Measurements from ENCODE around the gene ELOVL2. TPM values are rescaled to one million over a fixed set of nuclear protein-coding genes. Genes with fewer than 3 reads are reported as not detected.
"Not testable (repeated sequence)": the region's sequence is repeated elsewhere in the genome, so short reads cannot be mapped to it uniquely, and the experiment has no call there.

ELOVL2 gene, protein sequence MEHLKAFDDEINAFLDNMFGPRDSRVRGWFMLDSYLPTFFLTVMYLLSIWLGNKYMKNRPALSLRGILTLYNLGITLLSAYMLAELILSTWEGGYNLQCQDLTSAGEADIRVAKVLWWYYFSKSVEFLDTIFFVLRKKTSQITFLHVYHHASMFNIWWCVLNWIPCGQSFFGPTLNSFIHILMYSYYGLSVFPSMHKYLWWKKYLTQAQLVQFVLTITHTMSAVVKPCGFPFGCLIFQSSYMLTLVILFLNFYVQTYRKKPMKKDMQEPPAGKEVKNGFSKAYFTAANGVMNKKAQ
- not detected in 2 replicates for total RNA-seq

- intact Hi-C loops (cut with micrococcal nuclease) = no loop called here
Observed at GRCh38 chr6:11043961-11044711, at the start of gene ELOVL2. Gene ELOVL2 (minus strand): TSS chr6:11044305. CDS start chr6:11044230, 75 bp downstream.

DNA sequence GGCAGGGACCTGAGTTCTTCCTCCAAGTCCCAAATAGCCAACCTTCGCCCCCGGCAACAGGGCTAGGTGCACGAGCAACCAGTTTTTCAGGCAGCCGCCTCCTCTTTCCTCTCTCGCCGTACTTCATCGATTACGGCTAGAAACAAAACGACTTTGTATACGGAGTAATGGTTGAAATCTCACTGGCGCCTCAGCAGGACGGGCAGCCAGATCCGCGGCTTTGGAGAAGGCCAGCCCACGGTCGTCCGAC lies 49.2 kb upstream of the ELOVL2 start:
- intact Hi-C loops (cut with micrococcal nuclease) = loop anchor here (1.0 to 10.0 kb wide), 16 partner anchors 51 to 959 kb away; partner anchors contain the start of genes C6orf52, MAK, NEDD9 and PAK1IP1

DNA sequence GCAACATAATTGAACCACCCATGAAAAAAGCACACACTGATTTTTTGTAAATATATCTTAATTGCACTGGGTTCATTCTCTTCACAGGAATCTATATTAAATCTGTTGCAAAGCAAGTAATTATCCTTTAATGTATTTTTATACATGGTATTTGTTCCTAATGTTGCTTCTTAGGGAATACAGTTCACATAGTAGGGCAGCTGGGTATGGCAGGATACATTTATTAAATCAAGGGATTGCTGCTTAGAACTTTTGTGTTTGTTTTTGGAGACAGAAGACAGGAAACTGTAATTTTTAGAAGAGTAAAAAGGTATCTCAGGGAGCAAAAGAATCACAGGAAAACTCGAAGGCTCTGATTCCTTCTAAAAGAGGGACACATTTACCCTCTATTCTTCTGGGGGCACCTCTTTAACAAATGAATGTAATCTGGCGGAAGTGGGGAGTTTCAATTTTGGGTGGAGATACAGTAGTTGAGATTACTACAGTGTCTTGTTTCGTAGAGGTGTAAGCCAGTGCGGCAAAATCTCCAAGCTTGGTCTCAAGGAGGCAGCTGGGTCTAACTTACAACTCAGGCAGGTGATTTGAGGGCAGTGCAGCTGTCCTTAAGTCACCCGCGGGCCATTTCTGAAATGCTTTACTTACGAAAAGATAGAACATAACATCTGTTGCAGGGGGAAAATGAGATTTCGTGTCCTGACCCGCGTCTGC lies 48.7 kb upstream of the ELOVL2 start:
- intact Hi-C loops (cut with micrococcal nuclease) = loop anchor here (1.0 to 10.0 kb wide), 16 partner anchors 51 to 959 kb away; partner anchors contain the start of genes C6orf52, MAK, NEDD9 and PAK1IP1

GRCh38 chr6:11091141-11091540 lies 47.0 kb upstream of the ELOVL2 start:
- intact Hi-C loops (cut with micrococcal nuclease) = loop anchor here (5.0 to 10.0 kb wide), 3 partner anchors 276 to 961 kb away; no protein-coding TSS in a partner anchor

- intact Hi-C loops (cut with micrococcal nuclease) = loop anchor here (5.0 to 10.0 kb wide), 3 partner anchors 278 to 963 kb away; no protein-coding TSS in a partner anchor
Observed at GRCh38 chr6:11089695-11090094, 45.6 kb upstream of the ELOVL2 start.

- intact Hi-C loops (cut with micrococcal nuclease) = not testable (repeated sequence)
Observed at GRCh38 chr6:11087141-11087812, 43.2 kb upstream of the ELOVL2 start.

GRCh38 chr6:11085758-11086435 lies 41.8 kb upstream of the ELOVL2 start:
- intact Hi-C loops (cut with micrococcal nuclease) = no loop called here

DNA sequence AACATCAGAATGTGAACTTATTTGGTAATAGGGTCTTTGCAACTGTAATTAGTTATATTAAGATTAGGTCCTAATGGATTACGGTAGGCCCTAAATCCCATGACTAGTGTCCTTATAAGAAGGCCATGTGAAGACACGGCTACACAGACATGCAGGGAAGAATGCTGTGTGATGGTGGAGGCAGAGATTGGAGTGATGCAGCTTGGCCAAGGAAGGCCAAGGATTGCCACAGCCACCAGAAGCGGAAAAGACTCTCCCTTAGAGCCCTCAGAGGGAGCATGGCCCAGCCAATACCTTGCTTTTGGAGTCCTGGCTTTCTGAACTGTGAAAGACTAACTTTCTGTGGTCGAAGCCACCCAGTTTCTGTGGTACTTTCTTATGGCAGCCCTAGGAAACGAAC lies 39.9 kb upstream of the ELOVL2 start:
- intact Hi-C loops (cut with micrococcal nuclease) = no loop called here

DNA sequence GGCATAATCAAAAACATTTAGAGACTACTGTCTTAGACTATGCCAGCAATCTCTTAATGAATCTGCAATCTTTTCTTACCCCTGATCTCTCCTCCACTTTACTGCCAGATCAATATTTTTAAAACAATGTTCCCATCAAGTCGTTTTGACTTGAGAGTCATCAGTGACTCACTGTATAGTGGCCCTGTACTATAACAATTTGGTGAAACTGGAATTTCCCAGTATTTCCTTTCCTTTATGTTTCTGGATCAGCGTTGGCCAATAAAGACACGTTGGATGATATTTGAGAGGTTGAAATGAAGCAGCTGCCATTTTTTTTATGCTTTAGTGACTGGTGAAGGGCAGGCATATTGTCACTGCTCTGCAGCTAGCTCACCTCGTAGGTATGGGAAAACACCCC lies 39.4 kb upstream of the ELOVL2 start:
- intact Hi-C loops (cut with micrococcal nuclease) = no loop called here

DNA sequence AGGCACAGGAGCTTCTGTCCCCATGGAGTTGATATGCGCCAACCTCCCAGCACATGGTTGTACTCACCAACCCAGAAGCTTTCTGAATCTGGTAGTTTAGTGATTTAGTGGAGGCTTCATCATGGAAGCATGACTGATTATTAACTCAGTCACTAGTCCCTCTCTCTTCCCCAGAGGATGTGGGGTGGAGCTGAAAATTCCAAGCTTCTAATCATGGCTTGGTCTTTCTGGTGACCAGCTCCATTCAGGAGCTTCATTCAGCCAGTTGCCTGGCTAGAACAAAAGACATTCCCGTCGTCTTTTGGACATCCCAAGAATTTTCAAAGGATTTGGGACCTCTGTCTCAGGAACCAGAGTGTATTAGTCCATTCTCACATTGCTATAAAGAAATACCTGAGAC lies 36.2 kb upstream of the ELOVL2 start:
- intact Hi-C loops (cut with micrococcal nuclease) = no loop called here

GRCh38 chr6:11078266-11078665 lies 34.2 kb upstream of the ELOVL2 start:
- intact Hi-C loops (cut with micrococcal nuclease) = no loop called here

- intact Hi-C loops (cut with micrococcal nuclease) = no loop called here
Observed at GRCh38 chr6:11076540-11076939, 32.4 kb upstream of the ELOVL2 start.

- intact Hi-C loops (cut with micrococcal nuclease) = no loop called here
Observed at GRCh38 chr6:11072101-11072500, 28.0 kb upstream of the ELOVL2 start.

DNA sequence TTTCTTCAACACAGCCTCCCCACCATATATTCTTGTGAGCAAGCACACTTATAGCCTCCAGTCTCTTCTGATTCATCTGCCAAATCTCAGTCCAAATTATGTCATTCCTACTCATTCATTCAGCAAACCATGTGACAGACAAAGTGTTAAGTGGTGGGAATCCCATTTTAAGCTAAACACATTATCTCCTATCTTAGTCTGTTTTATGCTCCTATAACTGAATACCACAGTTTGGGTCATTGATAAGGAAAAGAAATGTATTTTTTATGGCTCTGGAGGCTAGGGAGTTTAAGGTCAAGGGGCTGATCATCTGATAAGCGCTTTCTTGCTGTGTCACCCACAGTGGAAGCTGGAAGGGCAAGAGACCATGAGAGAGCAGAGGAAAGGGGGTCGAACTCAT lies 25.7 kb upstream of the ELOVL2 start:
- intact Hi-C loops (cut with micrococcal nuclease) = loop anchor here (1.0 to 2.0 kb wide), 5 partner anchors 115 to 591 kb away; no protein-coding TSS in a partner anchor

GRCh38 chr6:11067348-11067747 lies 23.2 kb upstream of the ELOVL2 start:
- intact Hi-C loops (cut with micrococcal nuclease) = no loop called here

DNA sequence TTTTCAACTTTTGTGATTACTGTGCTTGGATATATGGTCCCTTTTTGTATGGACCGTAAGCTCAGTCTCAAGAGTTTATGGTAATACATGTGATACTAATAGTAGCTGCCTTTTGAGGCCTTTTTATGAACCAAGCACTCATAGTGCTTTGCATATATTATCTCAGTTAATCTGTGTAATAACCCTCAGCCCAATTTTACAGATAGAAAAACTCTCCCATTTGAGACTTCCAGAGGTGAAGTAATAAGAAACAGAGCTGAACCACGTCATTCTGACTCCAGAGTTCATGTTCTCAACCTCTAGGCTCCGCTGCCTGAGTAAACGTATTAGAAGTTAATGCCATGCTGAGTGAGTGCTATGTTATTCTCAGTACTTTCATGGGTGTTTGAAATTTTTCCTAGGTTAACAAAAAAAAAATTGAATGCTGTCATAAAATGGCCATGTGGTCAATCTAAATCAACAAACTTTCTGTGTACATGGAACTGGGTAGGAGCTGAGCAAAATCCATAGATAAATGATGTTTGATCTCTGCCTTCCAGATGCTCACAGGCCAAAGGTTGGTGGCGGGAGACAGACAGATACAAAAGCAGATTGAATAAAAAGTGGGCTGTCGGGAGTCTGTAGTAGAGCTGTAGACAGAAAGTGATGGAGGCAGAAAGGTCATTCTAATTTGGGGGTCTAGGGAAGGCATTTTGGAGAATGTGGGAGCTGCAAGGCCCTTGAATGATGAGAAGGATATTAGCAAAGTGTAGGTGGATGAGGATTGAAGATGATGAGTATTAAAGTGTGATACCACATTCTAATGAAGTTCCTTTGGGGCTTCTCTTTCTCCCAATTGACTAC lies 22.6 kb upstream of the ELOVL2 start:
- intact Hi-C loops (cut with micrococcal nuclease) = no loop called here

DNA sequence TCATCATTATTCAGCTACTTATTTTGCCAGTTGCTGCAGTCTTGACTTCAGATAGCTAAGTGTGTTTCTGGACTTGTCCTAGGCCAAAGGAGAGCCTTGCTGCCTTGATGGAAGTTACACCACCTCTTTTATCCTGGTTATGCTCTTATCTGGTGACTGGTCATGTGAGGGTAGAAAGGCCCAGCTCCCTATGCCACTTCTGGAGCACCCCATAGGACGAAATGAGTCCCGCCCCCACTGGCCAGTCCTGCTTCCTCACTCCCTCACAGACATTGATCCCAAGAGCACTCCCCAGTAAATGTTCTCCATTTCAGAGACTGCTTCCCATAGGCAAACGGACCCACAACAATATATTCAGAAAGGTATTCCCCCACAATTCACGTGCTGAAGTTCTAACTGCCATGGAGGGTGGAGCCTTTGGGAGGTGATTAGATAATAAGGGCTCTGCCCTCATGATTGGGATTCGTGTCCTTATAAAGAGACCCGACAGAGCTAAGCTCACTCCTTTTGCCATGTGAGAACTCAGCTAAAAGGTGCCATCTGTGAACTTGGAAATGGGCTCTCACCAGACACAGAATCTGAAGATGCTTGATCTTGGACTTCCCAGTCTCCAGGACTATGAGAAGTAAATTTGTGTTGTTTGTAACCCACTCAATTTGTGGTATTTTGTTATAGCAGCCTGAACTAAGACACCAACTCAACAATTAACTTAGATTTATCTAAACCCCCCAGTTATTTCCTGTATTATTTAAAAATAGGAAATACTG lies 21.5 kb upstream of the ELOVL2 start:
- intact Hi-C loops (cut with micrococcal nuclease) = no loop called here

- intact Hi-C loops (cut with micrococcal nuclease) = no loop called here
Observed at GRCh38 chr6:11064836-11065235, 20.7 kb upstream of the ELOVL2 start.

- intact Hi-C loops (cut with micrococcal nuclease) = no loop called here
Observed at GRCh38 chr6:11062715-11063114, 18.6 kb upstream of the ELOVL2 start.

Measured in T-helper 1 cell treated with Interleukin-12 subunit alpha and Interleukin-12 subunit beta and Interleukin-4 antibody, amounts not matched to agents 30 ng/mL and 1 ng/mL, for 36 hours (primary cell).